ENCODE results near the gene ALG9.
"Not testable (repeated sequence)": the region's sequence is repeated elsewhere in the genome, so short reads cannot be mapped to it uniquely, and the experiment has no call there.

The ALG9 gene

DNA sequence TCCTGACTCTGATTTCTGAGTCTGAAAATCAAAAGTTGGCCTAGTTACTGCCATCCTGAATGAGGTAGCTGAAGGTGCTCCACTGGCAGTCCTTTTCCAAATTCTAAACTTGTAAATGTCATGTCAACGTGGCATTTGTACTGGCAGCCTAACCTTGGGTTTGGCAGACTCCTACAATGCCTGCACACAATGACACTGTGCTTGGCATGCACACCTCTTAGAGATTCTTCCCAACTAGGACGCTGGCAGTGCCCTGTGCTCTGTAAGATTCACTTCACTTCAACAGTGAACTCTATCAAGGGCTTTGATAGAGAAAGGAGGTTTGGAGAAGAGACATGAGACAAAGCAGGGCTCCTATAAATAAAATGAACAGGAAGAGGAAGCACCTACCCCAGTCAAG is 83.3 kb downstream of the ALG9 start:
- Mint-ChIP-seq H3K4me3 (no peak overlapping the region), H3K36me3 (peaks cover 10% of the 10 kb centered on the region), H3K27me3 (no peaks in the 10 kb centered on the region), H3K9me3 (no peaks in the 10 kb centered on the region), H3K27ac (no peak overlapping the region), H3K4me1 (no peaks in the 10 kb centered on the region)
- DNase-seq: no peak
- CTCF ChIA-PET: interaction anchor here (1.3 kb wide), 1 partner anchor 22 kb away, joined by 3 read pairs; the partner anchor contains the start of gene PPP2R1B

DNA sequence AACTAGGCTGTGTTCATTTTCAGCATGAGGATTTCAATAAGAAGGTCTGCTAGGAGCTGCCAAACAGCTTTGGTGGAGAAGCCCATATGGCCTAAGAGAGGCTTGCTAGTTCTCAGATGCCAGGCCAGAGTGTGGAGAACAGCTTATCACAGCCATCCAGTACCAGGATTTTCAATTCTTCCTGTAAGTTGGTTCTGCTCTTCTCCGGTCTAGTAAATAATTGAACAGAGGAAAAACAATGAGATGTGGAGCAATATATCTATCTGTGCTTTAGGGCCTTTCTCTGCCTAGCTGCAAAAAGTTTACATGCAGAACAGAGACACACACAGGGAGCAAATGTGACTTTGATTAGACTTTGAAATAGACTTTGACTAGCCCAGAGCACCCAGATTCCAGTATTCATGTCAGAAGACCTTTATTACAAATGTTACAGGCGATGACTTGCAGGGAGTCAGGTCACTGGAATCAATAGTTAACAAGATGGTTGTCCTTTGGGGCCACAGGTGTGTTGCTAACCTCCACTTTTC is 85.4 kb downstream of the ALG9 start:
- DNase-seq: no peak
- H3K9me3 Mint-ChIP-seq: no peaks in the 10 kb centered on the region
- H3K27ac Mint-ChIP-seq: no peak overlapping the region
- no peak overlapping the region for H3K4me3 Mint-ChIP-seq
- no peaks in the 10 kb centered on the region for H3K4me1 Mint-ChIP-seq
- peaks cover 10% of the 10 kb centered on the region for H3K36me3 Mint-ChIP-seq
- no peaks in the 10 kb centered on the region for H3K27me3 Mint-ChIP-seq
- CTCF ChIA-PET: interaction anchor here (1.3 kb wide), 2 partner anchors 9 to 19 kb away, joined by 3 read pairs; no protein-coding TSS in a partner anchor

- H3K4me3 Mint-ChIP-seq: no peak overlapping the region
- no peaks in the 10 kb centered on the region for H3K4me1 Mint-ChIP-seq
- no peaks in the 10 kb centered on the region for H3K9me3 Mint-ChIP-seq
- CTCF ChIA-PET: interaction anchor here (1.3 kb wide), 1 partner anchor 20 kb away, joined by 3 read pairs; no protein-coding TSS in a partner anchor
- DNase-seq: no peak
- H3K27ac Mint-ChIP-seq: no peak overlapping the region
- H3K36me3 Mint-ChIP-seq: peaks cover 10% of the 10 kb centered on the region
- H3K27me3 Mint-ChIP-seq: no peaks in the 10 kb centered on the region
Observed at GRCh38 chr11:111785076-111785475, 86.3 kb downstream of the ALG9 start.

- H3K36me3 Mint-ChIP-seq, H3K27me3 Mint-ChIP-seq, H3K4me1 Mint-ChIP-seq, DNase-seq, H3K9me3 Mint-ChIP-seq, H3K27ac Mint-ChIP-seq, CTCF ChIA-PET, H3K4me3 Mint-ChIP-seq: not testable (repeated sequence)
Observed at GRCh38 chr11:111784311-111784710, 87.1 kb downstream of the ALG9 start.

- Mint-ChIP-seq H3K9me3 (no peaks in the 10 kb centered on the region), H3K4me3 (no peak overlapping the region), H3K4me1 (no peaks in the 10 kb centered on the region), H3K27me3 (no peaks in the 10 kb centered on the region), H3K36me3 (peaks cover 10% of the 10 kb centered on the region), H3K27ac (no peak overlapping the region)
- DNase-seq: no peak
- CTCF ChIA-PET: interaction anchor here (1.6 kb wide), 1 partner anchor 196 kb away, joined by 6 read pairs; no protein-coding TSS in a partner anchor
Observed at GRCh38 chr11:111782109-111782741, 89.2 kb downstream of the ALG9 start.

DNA sequence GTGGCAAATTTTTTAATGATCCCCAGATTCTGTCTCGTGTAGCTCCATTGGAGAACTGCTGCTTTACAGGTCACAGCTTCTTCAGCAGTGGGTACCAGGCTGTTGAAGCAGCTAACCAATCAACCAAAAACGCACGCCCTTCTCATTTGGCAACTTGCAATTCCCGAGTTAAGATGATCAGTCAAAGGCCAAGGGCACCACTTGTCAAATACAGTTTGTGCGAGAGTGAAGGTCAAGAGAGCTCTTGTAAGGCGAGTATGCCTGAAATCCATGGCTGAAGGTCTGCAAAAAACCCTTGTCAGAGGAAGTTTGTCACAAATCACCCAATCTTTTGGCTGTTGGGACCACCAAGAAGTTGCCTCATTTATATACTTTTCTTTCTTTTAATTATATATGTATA is 92.3 kb downstream of the ALG9 start:
- H3K27me3 Mint-ChIP-seq: no peaks in the 10 kb centered on the region
- no peak overlapping the region for H3K4me3 Mint-ChIP-seq
- H3K4me1 Mint-ChIP-seq: no peaks in the 10 kb centered on the region
- CTCF ChIA-PET: interaction anchor here (0.7 to 5.8 kb wide), 8 partner anchors 11 to 324 kb away, joined by 3 to 58 read pairs (median 4); partner anchors contain the start of gene PPP2R1B
- no peaks in the 10 kb centered on the region for H3K9me3 Mint-ChIP-seq
- no peak for DNase-seq
- no peaks in the 10 kb centered on the region for H3K36me3 Mint-ChIP-seq
- no peak overlapping the region for H3K27ac Mint-ChIP-seq

GRCh38 chr11:111778047-111778558 is 93.3 kb downstream of the ALG9 start:
- H3K9me3 Mint-ChIP-seq: no peaks in the 10 kb centered on the region
- no peak for DNase-seq
- no peaks in the 10 kb centered on the region for H3K36me3 Mint-ChIP-seq
- no peak overlapping the region for H3K4me3 Mint-ChIP-seq
- CTCF ChIA-PET: interaction anchor here (0.8 to 5.8 kb wide), 13 partner anchors 10 to 323 kb away, joined by 3 to 58 read pairs (median 4); partner anchors contain the start of gene PPP2R1B
- H3K27ac Mint-ChIP-seq: no peak overlapping the region
- H3K4me1 Mint-ChIP-seq: no peaks in the 10 kb centered on the region
- no peaks in the 10 kb centered on the region for H3K27me3 Mint-ChIP-seq

DNA sequence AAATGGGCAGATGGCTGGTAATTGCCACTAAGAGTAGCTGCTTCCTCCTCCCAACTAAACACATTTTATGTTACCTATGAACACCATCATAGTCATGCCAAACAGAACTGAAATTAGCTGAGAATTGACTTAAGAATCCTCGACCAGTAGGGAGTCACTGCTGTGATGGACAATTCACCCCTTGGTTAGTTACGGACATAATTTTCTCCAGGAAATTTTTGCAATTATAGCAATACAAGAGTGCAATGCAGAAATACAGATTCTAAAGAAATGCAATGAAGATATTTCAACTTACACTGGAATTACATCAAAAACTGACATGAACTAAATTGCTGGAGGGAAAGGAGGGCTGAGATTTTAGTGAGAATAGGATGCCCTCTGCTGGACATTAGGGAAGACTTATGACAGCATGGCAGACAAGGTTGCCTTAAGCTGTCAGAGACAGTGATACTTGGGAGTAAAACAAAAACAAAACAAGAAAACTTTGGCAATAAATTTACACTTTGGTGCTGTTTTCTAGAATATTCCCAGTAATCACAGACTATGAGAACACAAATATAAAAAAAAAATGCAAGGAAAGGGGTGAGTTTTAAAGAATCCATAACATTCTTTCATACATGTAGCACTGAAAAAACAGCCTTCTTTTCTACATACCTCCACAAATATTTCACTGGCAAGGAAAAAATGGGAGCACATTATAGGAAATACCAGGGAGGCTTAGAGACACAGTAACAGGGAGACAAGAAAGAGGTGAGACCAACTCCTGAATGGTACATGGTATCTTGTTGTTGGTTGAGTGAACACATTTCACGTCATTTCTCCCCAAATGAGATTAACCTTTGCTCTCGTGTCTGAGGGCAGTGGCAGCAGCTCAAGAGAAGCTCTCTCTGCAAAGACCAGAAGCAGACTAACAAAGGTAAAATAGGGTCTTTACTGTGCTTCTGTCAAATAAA is 94.0 kb downstream of the ALG9 start:
- CTCF ChIA-PET: interaction anchor here (0.6 to 5.8 kb wide), 29 partner anchors 9 to 323 kb away, joined by 3 to 58 read pairs (median 4); partner anchors contain the start of genes ALG9 and PPP2R1B
- peak; percentile 39 for DNase-seq
- no peak overlapping the region for H3K27ac Mint-ChIP-seq
- no peaks in the 10 kb centered on the region for H3K36me3 Mint-ChIP-seq
- H3K27me3 Mint-ChIP-seq: no peaks in the 10 kb centered on the region
- H3K4me3 Mint-ChIP-seq: no peak overlapping the region
- H3K9me3 Mint-ChIP-seq: no peaks in the 10 kb centered on the region
- no peaks in the 10 kb centered on the region for H3K4me1 Mint-ChIP-seq

GRCh38 chr11:111776398-111777093 is 94.8 kb downstream of the ALG9 start:
- CTCF ChIA-PET: interaction anchor here (0.7 to 5.8 kb wide), 22 partner anchors 9 to 322 kb away, joined by 3 to 58 read pairs (median 4); partner anchors contain the start of genes ALG9 and PPP2R1B
- Mint-ChIP-seq H3K4me1 (no peaks in the 10 kb centered on the region), H3K36me3 (no peaks in the 10 kb centered on the region), H3K27me3 (no peaks in the 10 kb centered on the region), H3K4me3 (no peak overlapping the region), H3K27ac (no peak overlapping the region), H3K9me3 (no peaks in the 10 kb centered on the region)
- no peak for DNase-seq

DNA sequence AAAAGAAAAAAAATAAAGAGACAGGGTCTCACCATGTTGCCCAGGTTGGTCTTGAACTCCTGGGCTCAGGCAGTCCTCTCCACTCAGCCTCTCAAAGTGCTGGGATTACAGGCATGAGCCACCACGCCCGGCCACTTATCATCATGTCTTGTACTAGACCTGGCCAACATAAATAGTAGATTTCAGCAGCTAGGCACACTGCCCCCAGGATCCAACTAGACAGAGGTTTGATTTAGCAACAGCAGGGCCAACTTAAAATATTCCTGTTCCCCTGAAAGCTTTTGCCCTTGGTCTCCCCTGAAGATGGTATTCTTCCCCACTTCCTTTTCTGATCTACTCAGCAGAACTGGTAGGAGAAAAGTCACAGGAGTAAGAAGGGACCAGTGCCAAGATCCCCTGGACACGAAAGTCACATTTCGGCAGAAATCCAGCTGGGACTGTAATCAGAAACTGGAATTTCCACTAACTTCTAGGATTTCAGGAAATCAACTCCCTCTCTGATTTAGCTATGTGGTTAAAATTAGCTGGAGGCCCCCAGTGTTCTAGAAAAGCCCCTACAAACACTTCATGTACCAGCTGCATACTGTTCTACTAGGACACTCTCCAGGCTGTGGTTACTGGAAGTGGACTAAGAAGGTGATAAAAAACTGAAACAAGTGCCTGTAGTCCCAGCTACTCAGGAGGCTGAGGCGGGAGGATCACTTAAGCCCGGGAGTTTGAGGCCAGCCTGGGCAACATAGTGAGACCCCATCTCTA is 96.2 kb downstream of the ALG9 start:
- Mint-ChIP-seq H3K4me3 (no peak overlapping the region), H3K9me3 (no peaks in the 10 kb centered on the region), H3K27ac (no peak overlapping the region), H3K36me3 (no peaks in the 10 kb centered on the region), H3K4me1 (no peaks in the 10 kb centered on the region), H3K27me3 (no peaks in the 10 kb centered on the region)
- CTCF ChIA-PET: interaction anchor here (0.9 to 5.8 kb wide), 7 partner anchors 7 to 321 kb away, joined by 3 to 58 read pairs (median 8); partner anchors contain the start of gene PPP2R1B
- DNase-seq: no peak

GRCh38 chr11:111772535-111772934 is 98.8 kb downstream of the ALG9 start:
- Mint-ChIP-seq H3K4me1 (no peaks in the 10 kb centered on the region), H3K36me3 (no peaks in the 10 kb centered on the region), H3K4me3 (no peak overlapping the region), H3K9me3 (no peaks in the 10 kb centered on the region), H3K27ac (no peak overlapping the region), H3K27me3 (no peaks in the 10 kb centered on the region)
- CTCF ChIA-PET: no interaction called here
- no peak for DNase-seq

GRCh38 chr11:111771205-111771604 is 100.2 kb downstream of the ALG9 start:
- H3K9me3 Mint-ChIP-seq, CTCF ChIA-PET, DNase-seq, H3K27ac Mint-ChIP-seq, H3K36me3 Mint-ChIP-seq, H3K4me3 Mint-ChIP-seq, H3K27me3 Mint-ChIP-seq: not testable (repeated sequence)
- H3K4me1 Mint-ChIP-seq: peaks cover 11% of the 10 kb centered on the region

DNA sequence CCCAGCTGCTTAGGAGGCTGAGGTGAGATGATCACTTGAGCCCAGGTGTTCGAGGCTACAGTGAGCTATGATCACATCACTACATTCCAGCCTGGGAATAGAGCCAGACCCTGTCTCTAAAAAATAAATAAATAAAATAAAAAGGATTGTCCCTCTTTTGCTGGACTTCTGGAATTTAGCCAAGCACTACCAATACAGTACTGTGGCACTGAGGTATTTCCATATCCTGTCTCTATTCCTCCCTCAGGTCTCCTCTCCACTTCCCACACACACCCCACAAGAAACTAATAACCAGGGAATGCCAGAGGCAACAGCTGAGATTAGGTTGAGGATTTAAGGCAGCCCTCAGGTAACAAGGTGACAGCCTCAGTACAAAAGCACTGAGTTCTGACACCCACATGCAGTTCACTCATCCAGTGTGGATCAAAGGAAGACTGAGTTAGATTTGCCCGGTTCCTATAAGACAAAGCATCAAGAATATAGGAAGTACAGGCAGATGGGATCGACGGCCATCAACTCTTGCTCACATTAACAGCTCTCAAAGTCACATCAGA is 100.7 kb downstream of the ALG9 start:
- Mint-ChIP-seq H3K9me3 (no peaks in the 10 kb centered on the region), H3K36me3 (peaks cover 3% of the 10 kb centered on the region), H3K27me3 (no peaks in the 10 kb centered on the region), H3K4me3 (no peak overlapping the region), H3K27ac (no peak overlapping the region), H3K4me1 (peaks cover 11% of the 10 kb centered on the region)
- DNase-seq: no peak
- CTCF ChIA-PET: no interaction called here
